GM12892 (cell line): ENCODE measurements around the gene RFPL1.

Source experiments
- POLR2A ChIP-seq: IDR thresholded peaks from 2 replicates; pipeline ENCODE4 v1.6.1; 2011; ENCODE audit warnings: low read depth, low read length, control low read depth
- POLR2AphosphoS5 ChIP-seq: IDR thresholded peaks from 2 replicates; pipeline ENCODE4 v1.6.1; 2011; ENCODE audit warnings: low read depth, low read length, control low read depth
- TAF1 ChIP-seq: IDR thresholded peaks from 2 replicates; pipeline ENCODE4 v1.6.1; 2011; ENCODE audit warnings: low read depth, mild to moderate bottlenecking, control low read depth, low read length, borderline replicate concordance

- no peak for TF ChIP-seq POLR2AphosphoS5
- no peak for TF ChIP-seq POLR2A
- no peak for TF ChIP-seq TAF1
Observed at GRCh38 chr22:29450222-29450621, 11.8 kb downstream of the RFPL1 start.
